ENCODE data around the gene MAST4. TPM values are rescaled to one million over a fixed set of nuclear protein-coding genes. Genes with fewer than 3 reads are reported as not detected.

The MAST4 gene
- total and polyA plus RNA-seq, 2 donors: 17.0 to 18.8 TPM

GRCh38 chr5:66856041-66856805 is 260.0 kb downstream of the MAST4 start:
- H3K4me1 ChIP-seq (ENCODE audit: control insufficient read depth in 2 of 2, insufficient read depth in 2 of 2, low read length in 2 of 2): no peaks in the 10 kb centered on the region
- no peaks in the 10 kb centered on the region for H3K27me3 ChIP-seq (ENCODE audit: control insufficient read depth in 2 of 2, insufficient read depth in 1 of 2, low read length in 1 of 2)
- no peak for DNase-seq (ENCODE audit: low read depth in 6 of 9, low spot score in 9 of 9)
- H3K36me3 ChIP-seq (ENCODE audit: control insufficient read depth in 2 of 2, insufficient read depth in 2 of 2, low read length in 1 of 2): no peaks in the 10 kb centered on the region
- H3K4me3 ChIP-seq (ENCODE audit: low read length in 2 of 2): no peak overlapping the region
- H3K27ac ChIP-seq (ENCODE audit: low read depth in 1 of 2, low read length in 1 of 2): no peak overlapping the region
- H3K9me3 ChIP-seq (ENCODE audit: control insufficient read depth in 2 of 2, insufficient read depth in 1 of 2, low read length in 1 of 2): no peaks in the 10 kb centered on the region
- WGBS: 78% methylated on average over 2 of the region's 2 CpGs

- no peak overlapping the region for H3K27ac ChIP-seq (ENCODE audit: low read depth in 1 of 2, low read length in 1 of 2)
- no peaks in the 10 kb centered on the region for H3K9me3 ChIP-seq (ENCODE audit: control insufficient read depth in 2 of 2, insufficient read depth in 1 of 2, low read length in 1 of 2)
- H3K4me1 ChIP-seq (ENCODE audit: control insufficient read depth in 2 of 2, insufficient read depth in 2 of 2, low read length in 2 of 2): peaks cover 0 to 3% of the 10 kb centered on the region in 2 donors
- no peak overlapping the region for H3K4me3 ChIP-seq (ENCODE audit: low read length in 2 of 2)
- H3K36me3 ChIP-seq (ENCODE audit: control insufficient read depth in 2 of 2, insufficient read depth in 2 of 2, low read length in 1 of 2): no peaks in the 10 kb centered on the region
- DNase-seq (ENCODE audit: low read depth in 6 of 9, low spot score in 9 of 9): no peak
- H3K27me3 ChIP-seq (ENCODE audit: control insufficient read depth in 2 of 2, insufficient read depth in 1 of 2, low read length in 1 of 2): no peaks in the 10 kb centered on the region
- 88% methylated on average over 2 of the region's 2 CpGs for WGBS
Observed at GRCh38 chr5:66859526-66859925, 263.3 kb downstream of the MAST4 start.

DNA sequence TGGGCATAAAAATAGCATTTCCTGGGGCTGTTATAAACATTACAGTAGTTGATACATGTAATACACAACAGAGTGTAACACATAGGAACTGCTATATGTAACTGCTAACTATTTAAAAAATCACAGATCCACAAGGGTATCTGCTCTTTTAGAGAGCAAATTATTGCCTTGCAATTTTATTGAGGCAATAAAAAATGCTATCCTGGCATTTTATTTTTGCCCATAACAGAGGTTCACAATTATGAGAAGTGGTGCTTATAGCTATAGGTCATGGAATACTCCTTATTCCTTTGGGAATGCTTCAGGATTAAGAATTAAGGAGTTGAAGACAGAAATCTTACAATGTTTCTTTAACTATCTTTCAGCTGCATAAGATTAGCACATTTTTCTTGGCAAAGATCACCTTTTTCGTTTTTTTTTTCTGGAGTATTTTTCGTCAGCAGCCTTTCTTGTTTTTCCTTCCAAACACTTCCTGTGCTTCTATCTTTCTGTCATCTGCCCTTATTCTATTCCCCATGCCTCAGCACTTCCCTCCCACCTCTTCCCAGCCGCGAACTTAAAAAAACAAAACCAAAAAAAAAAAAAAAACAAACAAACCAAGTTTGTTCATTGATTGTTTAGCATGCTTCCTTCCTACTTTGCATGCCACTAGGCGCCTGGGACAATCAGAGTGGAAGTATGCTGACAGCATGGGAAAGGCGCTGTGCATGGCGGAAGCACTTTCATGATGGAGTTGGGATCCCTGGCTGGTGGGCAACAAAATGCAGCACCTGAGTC is 264.2 kb downstream of the MAST4 start:
- H3K36me3 ChIP-seq (ENCODE audit: control insufficient read depth in 2 of 2, insufficient read depth in 2 of 2, low read length in 1 of 2): no peaks in the 10 kb centered on the region
- DNase-seq (ENCODE audit: low read depth in 6 of 9, low spot score in 9 of 9): no peak
- no peaks in the 10 kb centered on the region for H3K27me3 ChIP-seq (ENCODE audit: control insufficient read depth in 2 of 2, insufficient read depth in 1 of 2, low read length in 1 of 2)
- H3K4me1 ChIP-seq (ENCODE audit: control insufficient read depth in 2 of 2, insufficient read depth in 2 of 2, low read length in 2 of 2): peaks cover 0 to 3% of the 10 kb centered on the region in 2 donors
- no peak overlapping the region for H3K4me3 ChIP-seq (ENCODE audit: low read length in 2 of 2)
- 63% methylated on average over 7 of the region's 7 CpGs for WGBS
- no peak overlapping the region for H3K27ac ChIP-seq (ENCODE audit: low read depth in 1 of 2, low read length in 1 of 2)
- no peaks in the 10 kb centered on the region for H3K9me3 ChIP-seq (ENCODE audit: control insufficient read depth in 2 of 2, insufficient read depth in 1 of 2, low read length in 1 of 2)

- H3K4me1 ChIP-seq (ENCODE audit: control insufficient read depth in 2 of 2, insufficient read depth in 2 of 2, low read length in 2 of 2): peaks cover 0 to 3% of the 10 kb centered on the region in 2 donors
- H3K9me3 ChIP-seq (ENCODE audit: control insufficient read depth in 2 of 2, insufficient read depth in 1 of 2, low read length in 1 of 2): no peaks in the 10 kb centered on the region
- H3K27me3 ChIP-seq (ENCODE audit: control insufficient read depth in 2 of 2, insufficient read depth in 1 of 2, low read length in 1 of 2): no peaks in the 10 kb centered on the region
- 93% methylated on average over 1 of the region's 1 CpG for WGBS
- no peak overlapping the region for H3K4me3 ChIP-seq (ENCODE audit: low read length in 2 of 2)
- H3K36me3 ChIP-seq (ENCODE audit: control insufficient read depth in 2 of 2, insufficient read depth in 2 of 2, low read length in 1 of 2): no peaks in the 10 kb centered on the region
- H3K27ac ChIP-seq (ENCODE audit: low read depth in 1 of 2, low read length in 1 of 2): no peak overlapping the region
- no peak for DNase-seq (ENCODE audit: low read depth in 6 of 9, low spot score in 9 of 9)
Observed at GRCh38 chr5:66861402-66861801, 265.2 kb downstream of the MAST4 start.

- Histone ChIP-seq H3K27ac (ENCODE audit: low read depth in 1 of 2, low read length in 1 of 2) (no peak overlapping the region), H3K4me1 (ENCODE audit: control insufficient read depth in 2 of 2, insufficient read depth in 2 of 2, low read length in 2 of 2) (peaks cover 0 to 3% of the 10 kb centered on the region in 2 donors), H3K36me3 (ENCODE audit: control insufficient read depth in 2 of 2, insufficient read depth in 2 of 2, low read length in 1 of 2) (no peaks in the 10 kb centered on the region), H3K4me3 (ENCODE audit: low read length in 2 of 2) (no peak overlapping the region), H3K27me3 (ENCODE audit: control insufficient read depth in 2 of 2, insufficient read depth in 1 of 2, low read length in 1 of 2) (no peaks in the 10 kb centered on the region), H3K9me3 (ENCODE audit: control insufficient read depth in 2 of 2, insufficient read depth in 1 of 2, low read length in 1 of 2) (no peaks in the 10 kb centered on the region)
- DNase-seq (ENCODE audit: low read depth in 6 of 9, low spot score in 9 of 9): no peak
- WGBS: 94% methylated on average over 2 of the region's 2 CpGs
Observed at GRCh38 chr5:66862020-66862419, 265.8 kb downstream of the MAST4 start.

- Histone ChIP-seq H3K4me1 (ENCODE audit: control insufficient read depth in 2 of 2, insufficient read depth in 2 of 2, low read length in 2 of 2) (peaks cover 0 to 3% of the 10 kb centered on the region in 2 donors), H3K4me3 (ENCODE audit: low read length in 2 of 2) (no peak overlapping the region), H3K27me3 (ENCODE audit: control insufficient read depth in 2 of 2, insufficient read depth in 1 of 2, low read length in 1 of 2) (no peaks in the 10 kb centered on the region), H3K36me3 (ENCODE audit: control insufficient read depth in 2 of 2, insufficient read depth in 2 of 2, low read length in 1 of 2) (no peaks in the 10 kb centered on the region), H3K9me3 (ENCODE audit: control insufficient read depth in 2 of 2, insufficient read depth in 1 of 2, low read length in 1 of 2) (no peaks in the 10 kb centered on the region), H3K27ac (ENCODE audit: low read depth in 1 of 2, low read length in 1 of 2) (no peak overlapping the region)
- WGBS: 92% methylated on average over 6 of the region's 6 CpGs
- DNase-seq (ENCODE audit: low read depth in 6 of 9, low spot score in 9 of 9): no peak
Observed at GRCh38 chr5:66863243-66864170, 267.3 kb downstream of the MAST4 start.

GRCh38 chr5:66864240-66864884 is 268.2 kb downstream of the MAST4 start:
- H3K4me3 ChIP-seq (ENCODE audit: low read length in 2 of 2): no peak overlapping the region
- no peaks in the 10 kb centered on the region for H3K27me3 ChIP-seq (ENCODE audit: control insufficient read depth in 2 of 2, insufficient read depth in 1 of 2, low read length in 1 of 2)
- no peak overlapping the region for H3K27ac ChIP-seq (ENCODE audit: low read depth in 1 of 2, low read length in 1 of 2)
- H3K4me1 ChIP-seq (ENCODE audit: control insufficient read depth in 2 of 2, insufficient read depth in 2 of 2, low read length in 2 of 2): peaks cover 0 to 3% of the 10 kb centered on the region in 2 donors
- no peaks in the 10 kb centered on the region for H3K36me3 ChIP-seq (ENCODE audit: control insufficient read depth in 2 of 2, insufficient read depth in 2 of 2, low read length in 1 of 2)
- WGBS: 80% methylated on average over 10 of the region's 10 CpGs
- peak in 3 of 9 donors; percentile 13 to 46 (median 32) for DNase-seq (ENCODE audit: low read depth in 6 of 9, low spot score in 9 of 9)
- H3K9me3 ChIP-seq (ENCODE audit: control insufficient read depth in 2 of 2, insufficient read depth in 1 of 2, low read length in 1 of 2): no peaks in the 10 kb centered on the region

GRCh38 chr5:66867618-66868322 is 271.6 kb downstream of the MAST4 start:
- Histone ChIP-seq H3K27ac (ENCODE audit: low read depth in 1 of 2, low read length in 1 of 2) (no peak overlapping the region), H3K36me3 (ENCODE audit: control insufficient read depth in 2 of 2, insufficient read depth in 2 of 2, low read length in 1 of 2) (no peaks in the 10 kb centered on the region), H3K27me3 (ENCODE audit: control insufficient read depth in 2 of 2, insufficient read depth in 1 of 2, low read length in 1 of 2) (no peaks in the 10 kb centered on the region), H3K4me1 (ENCODE audit: control insufficient read depth in 2 of 2, insufficient read depth in 2 of 2, low read length in 2 of 2) (peaks cover 0 to 3% of the 10 kb centered on the region in 2 donors), H3K9me3 (ENCODE audit: control insufficient read depth in 2 of 2, insufficient read depth in 1 of 2, low read length in 1 of 2) (no peaks in the 10 kb centered on the region), H3K4me3 (ENCODE audit: low read length in 2 of 2) (no peak overlapping the region)
- WGBS: 96% methylated on average over 1 of the region's 1 CpG
- no peak for DNase-seq (ENCODE audit: low read depth in 6 of 9, low spot score in 9 of 9)
